GM12865 (cell line): ENCODE measurements around the gene MLEC.
A peak's percentile ranks its signal among the peaks of the same experiment; 100 is the strongest.

Experiments
- DNase-seq: peaks from one replicate; pipeline ENCODE4 v3.0.0; 2010; ENCODE audit warnings: low read depth
- H3K4me3 ChIP-seq: 2 replicates; pipeline ENCODE4 v1.5.1; 2011; ENCODE audit warnings: mild to moderate bottlenecking, low read depth, low read length, control low read depth
- CTCF ChIP-seq: IDR thresholded peaks from 2 replicates; pipeline ENCODE4 v1.5.1; 2011; ENCODE audit warnings: low read length, control low read depth, low read depth, inconsistent platforms; ENCODE audit not compliant: insufficient read depth; ENCODE audit errors: missing control alignments

MLEC gene

GRCh38 chr12:120674097-120674636 is 12.8 kb upstream of the MLEC start:
- TF ChIP-seq CTCF, result no peak
- DNase-seq, result peak; percentile 45
- no peak overlapping the region for H3K4me3 ChIP-seq

GRCh38 chr12:120677765-120678473 is 9.0 kb upstream of the MLEC start:
- H3K4me3 ChIP-seq, result peak overlapping the region; percentile 5
- DNase-seq, result peak; percentile 87
- TF ChIP-seq CTCF, result no peak

GRCh38 chr12:120678572-120678971 is 8.4 kb upstream of the MLEC start:
- DNase-seq, result peak; percentile 69
- no peak overlapping the region; the same call in 1 of the 2 replicates for H3K4me3 ChIP-seq
- TF ChIP-seq CTCF, result no peak

- DNase-seq, result peak; percentile 48
- no peak overlapping the region for H3K4me3 ChIP-seq
- TF ChIP-seq CTCF, result no peak
These were observed 6.7 kb upstream of the MLEC start for GRCh38 chr12:120680165-120680738.

- peak overlapping the region; percentile 3; the same call in 1 of the 2 replicates for H3K4me3 ChIP-seq
- no peak for TF ChIP-seq CTCF
These were observed 2.4 kb upstream of the MLEC start for GRCh38 chr12:120684523-120684932.

GRCh38 chr12:120685522-120685921 is 1.4 kb upstream of the MLEC start:
- no peak for DNase-seq
- H3K4me3 ChIP-seq, result peak overlapping the region; percentile 79; the same call in 1 of the 2 replicates
- no peak for TF ChIP-seq CTCF

More at GRCh38 chr12:120684523-120684932, 2.4 kb upstream of the MLEC start:
- peak; percentile 85 for DNase-seq
